ENCODE results near the gene C6orf15. TPM values are rescaled to one million over a fixed set of nuclear protein-coding genes. Genes with fewer than 3 reads are reported as not detected.

Gene C6orf15
- 1.2 and 2.4 TPM in 2 replicates for total RNA-seq
- 1.9 TPM for polyA plus RNA-seq (2012)

- peak; percentile 41 for DNase-seq (ENCODE audit: low read depth)
Observed at GRCh38 chr6:31112478-31112877, at the start of gene C6orf15. C6orf15 (minus strand) TSS chr6:31112575; CDS start chr6:31112555, 20 bp downstream.

DNA sequence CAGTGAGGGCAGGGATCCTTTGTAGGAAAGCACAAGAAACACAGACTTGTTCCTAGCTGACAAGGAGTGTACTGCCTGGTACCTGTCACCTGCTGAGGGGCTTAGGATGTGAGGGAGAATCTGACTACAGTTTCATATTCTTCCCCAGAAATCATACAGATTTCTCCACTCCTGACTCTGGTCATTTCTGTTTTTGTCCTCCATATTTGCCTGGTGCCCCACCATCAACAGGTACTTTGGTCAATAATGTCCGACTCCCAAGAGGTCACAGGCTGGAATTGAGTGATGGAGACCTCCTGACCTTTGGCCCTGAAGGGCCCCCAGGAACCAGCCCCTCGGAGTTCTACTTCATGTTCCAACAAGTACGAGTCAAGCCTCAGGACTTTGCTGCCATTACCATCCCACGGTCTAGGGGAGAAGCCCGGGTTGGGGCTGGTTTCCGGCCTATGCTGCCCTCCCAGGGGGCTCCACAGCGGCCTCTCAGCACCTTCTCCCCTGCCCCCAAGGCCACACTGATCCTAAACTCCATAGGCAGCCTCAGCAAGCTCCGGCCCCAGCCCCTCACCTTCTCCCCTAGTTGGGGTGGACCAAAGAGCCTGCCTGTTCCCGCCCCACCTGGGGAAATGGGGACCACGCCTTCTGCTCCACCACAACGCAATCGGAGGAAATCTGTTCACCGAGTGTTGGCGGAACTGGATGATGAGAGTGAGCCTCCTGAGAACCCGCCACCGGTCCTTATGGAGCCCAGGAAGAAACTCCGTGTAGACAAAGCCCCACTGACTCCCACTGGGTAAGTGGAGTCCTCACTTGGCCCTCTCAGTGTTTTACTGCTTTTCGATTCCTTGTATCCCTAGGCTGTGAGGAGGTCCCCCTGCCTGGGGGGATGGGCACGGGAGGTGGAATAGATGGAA, 49.1 kb upstream of the C6orf15 start:
- no peak for DNase-seq (ENCODE audit: low read depth)

DNA sequence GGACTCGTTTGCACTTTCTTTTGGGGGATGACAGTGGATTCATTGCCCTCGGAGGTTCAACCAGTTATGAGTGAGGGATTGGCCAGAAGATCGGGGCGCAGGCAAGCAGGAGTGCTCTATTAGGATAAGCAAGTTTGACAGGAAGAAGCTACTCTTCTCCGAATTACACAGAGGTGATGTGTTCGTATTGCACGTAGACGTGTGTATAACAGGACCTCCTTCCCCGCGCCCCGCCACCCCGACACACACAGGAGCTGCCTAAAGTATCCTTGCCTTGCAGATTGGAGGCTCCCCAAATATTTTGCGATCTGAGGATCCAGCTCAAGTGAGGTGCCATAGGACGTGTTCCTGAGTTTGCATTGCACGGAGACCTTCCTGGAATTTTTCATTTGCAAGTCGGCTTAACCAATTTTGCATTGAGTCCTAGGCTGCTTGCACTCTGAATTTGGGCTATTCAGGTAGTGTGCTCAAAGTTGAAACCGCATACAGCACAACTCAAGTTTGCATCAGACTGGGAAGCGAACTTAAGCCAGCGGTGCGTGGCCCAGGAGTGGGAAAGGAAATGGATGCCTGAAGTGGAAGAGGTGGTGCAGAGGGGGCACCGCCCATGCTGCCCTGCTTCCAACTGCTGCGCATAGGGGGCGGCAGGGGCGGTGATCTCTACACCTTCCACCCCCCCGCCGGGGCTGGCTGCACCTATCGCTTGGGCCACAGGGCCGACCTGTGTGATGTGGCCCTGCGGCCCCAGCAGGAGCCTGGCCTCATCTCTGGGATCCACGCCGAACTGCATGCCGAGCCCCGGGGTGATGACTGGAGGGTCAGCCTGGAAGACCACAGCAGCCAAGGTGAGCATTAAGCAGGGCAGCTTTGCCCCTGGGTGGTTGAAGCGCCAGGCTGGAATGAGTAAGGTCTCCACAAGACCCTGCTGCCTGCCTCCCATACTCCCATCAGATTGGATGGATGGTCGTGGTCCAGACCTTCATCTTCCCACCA, 46.8 kb upstream of the C6orf15 start:
- DNase-seq (ENCODE audit: low read depth), result no peak

- peak; percentile 100 for DNase-seq (ENCODE audit: low read depth)
Observed at GRCh38 chr6:31158140-31158862, 45.9 kb upstream of the C6orf15 start, which contains the start of gene TCF19. TCF19 (plus strand) TSS chr6:31158589; CDS start chr6:31159470, 881 bp downstream.

DNA sequence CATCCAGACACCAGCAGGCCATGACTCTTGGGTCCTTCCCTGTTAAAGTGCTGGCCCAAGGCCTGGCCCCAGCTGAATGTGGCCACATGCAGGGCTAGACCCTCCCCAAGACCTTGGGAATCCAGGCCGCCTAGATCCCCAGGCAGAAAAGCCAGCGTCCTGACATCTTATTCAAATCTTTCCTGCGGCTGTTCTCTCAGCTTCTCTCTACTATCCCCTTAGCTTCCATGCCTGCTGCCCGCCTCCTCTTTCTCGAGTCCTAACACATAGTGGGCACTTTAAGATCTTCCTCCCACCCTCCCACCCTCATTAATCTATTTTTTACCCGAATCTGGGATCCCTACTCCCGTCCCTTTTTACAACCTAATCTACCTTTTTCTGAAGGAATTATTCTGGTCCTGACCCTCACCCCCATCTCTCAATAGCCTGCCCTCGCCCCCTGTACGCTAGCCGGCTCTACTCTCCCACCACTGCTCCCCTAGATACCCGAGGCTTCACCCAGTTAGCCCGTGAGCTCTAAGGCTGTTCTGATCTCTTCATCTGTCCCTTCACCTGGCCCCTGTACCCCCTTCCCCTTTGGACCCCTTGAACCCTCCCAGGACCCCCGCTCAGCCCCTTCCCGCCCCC, 45.3 kb upstream of the C6orf15 start, which contains the start of gene CCHCR1:
Gene CCHCR1, minus strand, starts transcription at position 290 of the 627 bp plus-strand sequence. Its CDS starts 202 bp downstream, at position 88.
- no peak for DNase-seq (ENCODE audit: low read depth)

- no peak for DNase-seq (ENCODE audit: low read depth)
Observed at GRCh38 chr6:31156641-31157040, 44.3 kb upstream of the C6orf15 start.

GRCh38 chr6:31154436-31154835, 42.1 kb upstream of the C6orf15 start:
- no peak for DNase-seq (ENCODE audit: low read depth)

DNA sequence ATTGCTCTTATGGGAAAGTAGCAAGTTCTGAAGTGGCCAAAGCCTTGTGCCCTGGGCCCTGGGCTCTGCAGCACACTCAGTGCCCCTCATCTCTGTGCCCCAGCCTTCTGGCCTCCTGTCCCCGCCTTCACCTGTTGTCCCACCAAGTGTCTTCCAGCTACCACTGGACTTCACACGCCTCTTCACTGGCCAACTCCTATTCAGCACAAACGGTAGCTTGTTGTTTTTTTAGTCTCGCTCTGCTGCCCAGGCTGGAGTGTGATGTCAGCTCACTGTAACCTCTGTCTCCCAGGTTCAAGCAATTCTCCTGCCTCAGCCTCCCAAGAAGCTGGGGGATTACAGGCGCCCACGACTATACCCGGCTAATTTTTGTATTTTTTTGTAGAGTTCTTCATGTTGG, 40.4 kb upstream of the C6orf15 start:
- no peak for DNase-seq (ENCODE audit: low read depth)

- DNase-seq (ENCODE audit: low read depth), result no peak
Observed at GRCh38 chr6:31149827-31150447, 37.6 kb upstream of the C6orf15 start.

DNA sequence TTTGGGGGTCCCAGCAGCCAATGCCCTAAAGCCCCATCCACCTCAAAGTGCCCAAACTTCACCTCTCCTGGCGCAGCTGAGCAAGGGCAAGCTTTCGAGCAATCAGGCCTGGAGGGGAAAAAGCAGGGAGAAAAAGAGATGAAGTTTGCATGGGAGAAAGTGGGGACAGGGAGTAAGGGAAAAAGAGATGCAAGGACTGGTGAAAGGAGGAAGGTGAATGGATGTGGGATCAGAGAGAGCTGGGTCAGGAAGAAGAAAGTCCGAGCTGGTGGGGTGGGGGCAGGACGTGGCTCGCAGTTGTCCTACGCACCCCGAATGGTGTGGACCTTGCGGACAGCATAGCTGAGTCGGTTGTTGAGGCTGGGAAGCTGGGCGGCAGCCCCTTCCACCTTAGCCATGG, 33.0 kb upstream of the C6orf15 start:
- no peak for DNase-seq (ENCODE audit: low read depth)

GRCh38 chr6:31144970-31145340, 32.6 kb upstream of the C6orf15 start:
- no peak for DNase-seq (ENCODE audit: low read depth)

DNA sequence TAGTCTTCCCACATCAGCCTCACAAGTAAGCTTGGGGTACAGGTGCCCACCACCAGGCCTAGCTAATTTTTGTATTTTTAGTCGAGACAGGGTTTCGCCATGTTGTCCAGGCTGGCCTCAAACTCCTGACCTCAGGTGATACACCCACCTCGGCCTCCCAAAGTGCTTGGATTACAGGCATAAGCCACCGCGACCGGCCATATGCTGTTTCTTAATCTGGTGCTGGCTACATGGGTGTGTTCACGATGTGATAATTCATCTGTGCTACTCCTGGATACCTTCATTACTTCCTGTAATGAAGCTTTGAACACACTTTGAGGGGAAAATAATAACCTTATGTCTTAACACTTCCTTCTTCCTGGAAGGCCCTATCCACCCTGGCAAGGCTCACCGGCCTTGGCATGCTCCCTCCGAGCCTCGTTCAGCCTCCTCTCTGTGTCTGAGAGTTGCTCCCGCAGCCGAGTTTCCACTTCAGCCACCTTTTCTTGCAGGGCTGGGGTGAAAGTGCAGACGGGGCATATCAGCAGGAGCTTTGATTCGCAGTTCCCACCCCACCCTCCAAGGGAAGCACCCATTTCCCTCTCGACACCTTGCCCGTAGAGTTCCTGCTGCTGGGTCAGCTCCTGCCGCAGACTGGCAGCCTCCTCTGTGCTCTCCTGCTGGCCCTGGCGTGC, 32.1 kb upstream of the C6orf15 start:
- DNase-seq (ENCODE audit: low read depth), result no peak

DNA sequence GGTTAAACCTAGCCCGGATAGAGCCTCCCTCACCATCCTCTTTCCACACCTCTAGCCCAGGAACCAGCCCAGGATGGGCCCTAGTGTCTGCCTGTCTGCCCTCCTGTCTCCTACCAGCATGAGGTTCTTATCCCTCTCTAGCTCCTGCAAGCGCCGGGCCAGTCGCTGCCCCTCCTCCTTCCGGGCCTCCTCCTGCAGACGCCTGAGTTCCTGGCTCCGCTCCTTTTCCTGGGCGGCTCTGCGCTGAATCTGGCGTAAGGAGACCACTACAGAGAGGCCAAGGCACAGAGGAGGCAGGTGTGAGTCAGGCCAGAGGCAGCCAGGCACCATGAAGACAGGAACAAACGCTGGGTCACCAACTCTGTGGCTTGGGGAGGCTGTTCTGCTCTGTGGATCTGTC, 30.8 kb upstream of the C6orf15 start:
- DNase-seq (ENCODE audit: low read depth), result peak; percentile 32

- DNase-seq (ENCODE audit: low read depth), result no peak
Observed at GRCh38 chr6:31142361-31142761, 30.0 kb upstream of the C6orf15 start.

GRCh38 chr6:31140643-31141042, 28.3 kb upstream of the C6orf15 start:
- DNase-seq (ENCODE audit: low read depth), result no peak

GRCh38 chr6:31139599-31139998, 27.2 kb upstream of the C6orf15 start:
- no peak for DNase-seq (ENCODE audit: low read depth)

GRCh38 chr6:31138982-31139381, 26.6 kb upstream of the C6orf15 start, which contains the start of gene PSORS1C2:
PSORS1C2 (minus strand) TSS chr6:31139066; CDS start chr6:31139026, 40 bp downstream.
- no peak for DNase-seq (ENCODE audit: low read depth)

DNA sequence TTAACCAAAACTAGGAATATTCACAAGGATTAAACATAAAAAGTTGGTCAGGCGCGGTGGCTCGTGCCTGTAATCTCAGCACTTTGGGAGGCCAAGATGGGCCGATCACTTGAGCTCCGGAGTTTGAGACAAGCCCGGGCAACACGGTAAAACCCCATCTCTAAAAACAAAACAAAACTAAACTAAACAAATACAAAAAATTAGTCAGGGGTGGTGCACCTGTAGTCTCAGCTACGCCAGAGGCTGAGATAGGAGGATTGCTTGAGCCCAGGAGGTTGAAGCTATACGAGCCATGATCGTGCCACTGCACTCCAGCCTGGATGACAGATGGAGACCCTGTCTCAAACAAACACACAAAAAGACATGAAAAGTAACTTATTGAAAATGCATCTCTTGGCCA, 23.3 kb upstream of the C6orf15 start:
- no peak for DNase-seq (ENCODE audit: low read depth)

GRCh38 chr6:31132806-31133205, 20.4 kb upstream of the C6orf15 start:
- DNase-seq (ENCODE audit: low read depth), result no peak
